WTC11 (cell line): ENCODE data around the gene MAX. TPM values are rescaled to one million over a fixed set of nuclear protein-coding genes. Genes with fewer than 3 reads are reported as not detected.
A peak's percentile ranks its signal among the peaks of the same experiment; 100 is the strongest.

Experiments
- ATAC-seq: fragments of 200-7000 bp; cut with Tn5 transposase; 2 replicates; pipeline ENCODE4 v1.10.0; 2021; ENCODE audit warnings: mild to moderate bottlenecking, moderate library complexity
- CTCF ChIA-PET: fragments of 300-600 bp; sonication (Branson Sonifier 250); formaldehyde crosslinking; loops from one replicate; lab custom pipeline; 2021; ENCODE audit warnings: antibody characterized with exemption; lab: Charles Lee
- POLR2A ChIA-PET: fragments of 350-600 bp; sonication (Branson Sonifier 250); formaldehyde crosslinking; loops from one replicate; lab custom pipeline; 2021; ENCODE audit warnings: antibody characterized with exemption; lab: Charles Lee
- DNase-seq: peaks from one replicate; pipeline ENCODE4 v3.0.0; 2021; ENCODE audit warnings: low spot score
- H3K27ac Mint-ChIP-seq: 2 replicates; pipeline ENCODE4 v1.8.0; 2021; ENCODE audit warnings: mixed read lengths
- H3K27me3 Mint-ChIP-seq: 2 replicates; pipeline ENCODE4 v1.8.0; 2021; ENCODE audit warnings: low read depth, mild to moderate bottlenecking, moderate library complexity, mixed read lengths
- H3K36me3 Mint-ChIP-seq: 2 replicates; pipeline ENCODE4 v1.8.0; 2021; ENCODE audit warnings: mixed read lengths
- H3K4me1 Mint-ChIP-seq: 2 replicates; pipeline ENCODE4 v1.8.0; 2022; ENCODE audit warnings: mixed read lengths
- H3K4me3 Mint-ChIP-seq: 2 replicates; pipeline ENCODE4 v1.8.0; 2021; ENCODE audit warnings: mild to moderate bottlenecking, moderate library complexity, mixed read lengths
- H3K9me3 Mint-ChIP-seq: 2 replicates; pipeline ENCODE4 v1.8.0; 2021; ENCODE audit warnings: mixed read lengths
- AFF4 ChIP-seq: sonication (generic); formaldehyde crosslinking; IDR thresholded peaks from 2 replicates; pipeline ENCODE4 v1.8.1; 2023; ENCODE audit warnings: mild to moderate bottlenecking, missing genetic modification reagents, borderline replicate concordance
- ETV6 ChIP-seq: sonication (generic); formaldehyde crosslinking; IDR thresholded peaks from 2 replicates; pipeline ENCODE4 v1.8.1; 2022; ENCODE audit warnings: mild to moderate bottlenecking, missing genetic modification reagents
- FOXK1 ChIP-seq: sonication (generic); formaldehyde crosslinking; IDR thresholded peaks from 2 replicates; pipeline ENCODE4 v1.8.0; 2022; ENCODE audit warnings: mild to moderate bottlenecking, moderate library complexity, missing genetic modification reagents
- FOXP1 ChIP-seq: sonication (generic); formaldehyde crosslinking; IDR thresholded peaks from 2 replicates; pipeline ENCODE4 v1.8.0; 2022; ENCODE audit warnings: missing genetic modification reagents, mild to moderate bottlenecking, moderate library complexity, borderline replicate concordance
- GABPB1 ChIP-seq: sonication (generic); formaldehyde crosslinking; IDR thresholded peaks from 2 replicates; pipeline ENCODE4 v1.8.1; 2023; ENCODE audit warnings: mild to moderate bottlenecking, missing genetic modification reagents
- HMGXB4 ChIP-seq: sonication (generic); formaldehyde crosslinking; IDR thresholded peaks from 2 replicates; pipeline ENCODE4 v1.8.1; 2023; ENCODE audit warnings: mild to moderate bottlenecking, moderate library complexity, missing genetic modification reagents
- IRF1 ChIP-seq: sonication (generic); formaldehyde crosslinking; IDR thresholded peaks from 2 replicates; pipeline ENCODE4 v1.8.0; 2023; ENCODE audit warnings: missing genetic modification reagents
- IRF2 ChIP-seq: sonication (generic); formaldehyde crosslinking; IDR thresholded peaks from 2 replicates; pipeline ENCODE4 v1.8.0; 2022; ENCODE audit warnings: low read depth, missing genetic modification reagents, borderline replicate concordance
- MAX ChIP-seq: sonication (generic); formaldehyde crosslinking; IDR thresholded peaks from 2 replicates; pipeline ENCODE4 v1.8.0; 2022; ENCODE audit warnings: mild to moderate bottlenecking, missing genetic modification reagents
- MXD4 ChIP-seq: fragments of 250-450 bp; sonication (Bioruptor Pico); IDR thresholded peaks from 2 replicates; pipeline ENCODE4 v1.8.0; 2021; ENCODE audit warnings: mild to moderate bottlenecking, moderate library complexity, borderline replicate concordance
- ZMAT4 ChIP-seq: fragments of 250-450 bp; sonication (Bioruptor Pico); IDR thresholded peaks from 2 replicates; pipeline ENCODE4 v1.9.0; 2021; ENCODE audit warnings: mild to moderate bottlenecking
- ZNF281 ChIP-seq: sonication (generic); formaldehyde crosslinking; IDR thresholded peaks from 2 replicates; pipeline ENCODE4 v1.8.0; 2023; ENCODE audit warnings: mild to moderate bottlenecking, missing genetic modification reagents
- ZNF416 ChIP-seq: fragments of 250-450 bp; sonication (Bioruptor Pico); IDR thresholded peaks from 2 replicates; pipeline ENCODE4 v1.9.0; 2021; ENCODE audit warnings: mild to moderate bottlenecking, inconsistent platforms
- total RNA-seq: library from RNA; stranded (reverse); gene quantifications from 3 replicates; pipeline ENCODE4 v1.2.3, GENCODE V29; 2021
- TF ChIP-seq, protein P1 (sequence below): sonication (generic); formaldehyde crosslinking; IDR thresholded peaks from 2 replicates; pipeline ENCODE4 v1.8.0; 2023; ENCODE audit warnings: missing genetic modification reagents, mild to moderate bottlenecking, borderline replicate concordance

The MAX gene
- total RNA-seq, 1 experiment from 2014 or later, result 58.5 TPM

DNA sequence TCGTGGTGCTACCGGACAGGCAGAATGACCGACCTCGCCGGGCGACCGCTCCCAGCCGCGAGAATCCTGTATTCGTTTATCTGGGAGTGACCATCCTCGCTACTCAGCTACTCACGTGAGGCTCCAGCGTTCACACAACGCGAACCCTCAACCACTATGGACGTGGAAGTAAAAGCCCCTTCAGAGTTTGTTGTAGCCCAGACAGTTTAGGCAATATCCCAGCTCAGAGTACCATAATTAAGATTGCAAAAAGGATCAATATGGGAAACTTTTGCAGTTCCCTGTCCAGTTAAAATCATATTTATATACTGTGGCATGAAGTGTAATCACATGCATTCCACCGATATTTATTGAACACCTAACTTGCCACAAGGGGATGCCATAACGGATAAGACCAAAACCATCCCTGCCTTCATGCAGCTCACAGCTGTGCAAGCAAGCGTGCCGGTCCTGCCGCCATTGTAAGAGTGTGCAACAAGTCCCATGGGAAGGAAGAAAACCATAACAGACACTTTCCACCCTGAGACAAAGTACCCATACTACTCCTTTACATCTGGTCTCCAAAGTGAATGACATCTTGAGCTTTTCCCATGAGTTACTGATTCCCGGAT lies 938 bp upstream of the MAX start (continued):
- no peak for TF ChIP-seq AFF4
- TF ChIP-seq FOXK1 (CRISPR knock-in tag), result no peak
- no peak for TF ChIP-seq ZMAT4 (CRISPR knock-in tag)
- no peak for TF ChIP-seq ZNF281
- no peak for TF ChIP-seq GABPB1
- no peak for TF ChIP-seq ETV6 (CRISPR knock-in tag)
- no peak for TF ChIP-seq MXD4 (CRISPR knock-in tag)
- TF ChIP-seq HMGXB4, result no peak

DNA sequence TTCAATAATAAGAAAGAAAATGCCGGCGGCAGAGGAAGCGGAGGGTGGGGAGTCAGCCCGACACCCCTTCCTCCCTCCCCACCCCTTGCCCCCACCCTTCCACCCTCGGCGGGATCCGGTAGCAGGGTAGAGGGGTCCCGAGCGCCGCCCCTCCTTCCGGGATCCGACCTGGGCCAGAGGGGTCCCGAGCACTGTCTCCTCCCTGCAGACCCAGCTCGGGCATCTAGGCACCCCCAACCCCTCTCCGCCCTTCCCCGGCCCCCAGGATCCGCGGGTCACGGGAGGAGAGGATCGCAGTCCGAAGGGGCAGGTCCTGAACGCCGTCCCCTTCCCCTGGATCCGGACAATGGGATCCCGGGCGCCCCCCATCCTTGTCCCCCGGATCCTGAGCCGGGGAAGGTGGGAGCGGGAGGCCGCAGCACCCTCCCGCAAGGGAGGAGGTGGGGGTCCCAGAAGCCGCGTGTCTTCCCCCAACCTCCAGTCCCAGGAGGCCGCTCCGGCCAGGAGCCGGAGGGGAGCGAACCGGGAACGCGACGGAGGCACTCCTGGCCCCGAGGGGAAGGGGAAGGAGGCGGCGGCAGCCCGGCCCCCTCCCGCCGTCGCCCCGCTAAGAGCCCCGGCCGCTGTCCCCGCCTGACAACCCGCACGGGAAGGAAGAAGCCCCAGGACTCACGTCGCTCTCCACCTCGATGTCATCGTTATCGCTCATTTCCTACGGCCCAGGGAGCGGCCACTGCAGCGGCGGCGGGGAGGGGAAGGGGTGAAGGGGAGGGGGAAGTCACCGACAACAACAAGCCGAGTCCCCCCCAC lies 481 bp downstream of the MAX start:
- Mint-ChIP-seq H3K36me3 (peaks cover 9% of the 10 kb centered on the region), H3K4me3 (peak overlapping the region; percentile 89), H3K4me1 (peaks cover 16% of the 10 kb centered on the region), H3K9me3 (no peaks in the 10 kb centered on the region), H3K27me3 (no peaks in the 10 kb centered on the region), H3K27ac (peak overlapping the region; percentile 98)
- DNase-seq (peak; percentile 32), ATAC-seq (peak; percentile 13)
- ChIA-PET POLR2A (interaction anchor here (0.6 to 1.9 kb wide), 4 partner anchors 115 to 1548 kb away, joined by 3 to 5 read pairs (median 3); partner anchors contain the start of gene FNTB), CTCF (interaction anchor here (0.5 to 1.3 kb wide), 5 partner anchors 103 to 723 kb away, joined by 3 to 14 read pairs (median 4); partner anchors contain the start of genes FNTB and FUT8)
- TF ChIP-seq, protein P1, sequence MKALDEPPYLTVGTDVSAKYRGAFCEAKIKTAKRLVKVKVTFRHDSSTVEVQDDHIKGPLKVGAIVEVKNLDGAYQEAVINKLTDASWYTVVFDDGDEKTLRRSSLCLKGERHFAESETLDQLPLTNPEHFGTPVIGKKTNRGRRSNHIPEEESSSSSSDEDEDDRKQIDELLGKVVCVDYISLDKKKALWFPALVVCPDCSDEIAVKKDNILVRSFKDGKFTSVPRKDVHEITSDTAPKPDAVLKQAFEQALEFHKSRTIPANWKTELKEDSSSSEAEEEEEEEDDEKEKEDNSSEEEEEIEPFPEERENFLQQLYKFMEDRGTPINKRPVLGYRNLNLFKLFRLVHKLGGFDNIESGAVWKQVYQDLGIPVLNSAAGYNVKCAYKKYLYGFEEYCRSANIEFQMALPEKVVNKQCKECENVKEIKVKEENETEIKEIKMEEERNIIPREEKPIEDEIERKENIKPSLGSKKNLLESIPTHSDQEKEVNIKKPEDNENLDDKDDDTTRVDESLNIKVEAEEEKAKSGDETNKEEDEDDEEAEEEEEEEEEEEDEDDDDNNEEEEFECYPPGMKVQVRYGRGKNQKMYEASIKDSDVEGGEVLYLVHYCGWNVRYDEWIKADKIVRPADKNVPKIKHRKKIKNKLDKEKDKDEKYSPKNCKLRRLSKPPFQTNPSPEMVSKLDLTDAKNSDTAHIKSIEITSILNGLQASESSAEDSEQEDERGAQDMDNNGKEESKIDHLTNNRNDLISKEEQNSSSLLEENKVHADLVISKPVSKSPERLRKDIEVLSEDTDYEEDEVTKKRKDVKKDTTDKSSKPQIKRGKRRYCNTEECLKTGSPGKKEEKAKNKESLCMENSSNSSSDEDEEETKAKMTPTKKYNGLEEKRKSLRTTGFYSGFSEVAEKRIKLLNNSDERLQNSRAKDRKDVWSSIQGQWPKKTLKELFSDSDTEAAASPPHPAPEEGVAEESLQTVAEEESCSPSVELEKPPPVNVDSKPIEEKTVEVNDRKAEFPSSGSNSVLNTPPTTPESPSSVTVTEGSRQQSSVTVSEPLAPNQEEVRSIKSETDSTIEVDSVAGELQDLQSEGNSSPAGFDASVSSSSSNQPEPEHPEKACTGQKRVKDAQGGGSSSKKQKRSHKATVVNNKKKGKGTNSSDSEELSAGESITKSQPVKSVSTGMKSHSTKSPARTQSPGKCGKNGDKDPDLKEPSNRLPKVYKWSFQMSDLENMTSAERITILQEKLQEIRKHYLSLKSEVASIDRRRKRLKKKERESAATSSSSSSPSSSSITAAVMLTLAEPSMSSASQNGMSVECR (CRISPR knock-in tag), result 0 out of 2 replicates have a peak, but pooled peaks have one; percentile 36
- TF ChIP-seq IRF2 (CRISPR knock-in tag), result 0 out of 2 replicates have a peak, but pooled peaks have one; percentile 34
- no peak for TF ChIP-seq ZNF416
- peak; percentile 46; the same call in 1 of the 2 replicates for TF ChIP-seq HMGXB4
- TF ChIP-seq IRF1 (CRISPR knock-in tag), result no peak
- peak; percentile 13; the same call in 1 of the 2 replicates for TF ChIP-seq MAX (CRISPR knock-in tag)
- TF ChIP-seq FOXP1 (CRISPR knock-in tag), result 0 out of 2 replicates have a peak, but pooled peaks have one; percentile 70
